Stimulated activated effector memory CD8-positive, alpha-beta T cell treated with anti-CD3 and anti-CD28 coated beads, Interleukin-12 subunit alpha, Interleukin-12 subunit beta, amount 100 ng/mL, for 72 hours (primary cell): ENCODE data around the gene MCM5.
A peak's percentile ranks its signal among the peaks of the same experiment; 100 is the strongest.

Experiments used
- ATAC-seq: fragments of 150-1000 bp; cut with Tn5 transposase; 2 replicates; pipeline ENCODE4 v1.10.0; 2021
- DNase-seq, 2 donors: peaks; one replicate each; pipeline ENCODE4 v3.0.0; 2021 to 2022; ENCODE audit warnings: low spot score in 2 of 2
- H3K27ac Mint-ChIP-seq: one replicate; pipeline ENCODE4 v1.8.0; 2022; ENCODE audit warnings: mild to moderate bottlenecking, mixed read lengths
- H3K36me3 Mint-ChIP-seq: one replicate; pipeline ENCODE4 v1.8.0; 2022; ENCODE audit warnings: mild to moderate bottlenecking, mixed read lengths
- H3K4me1 Mint-ChIP-seq: one replicate; pipeline ENCODE4 v1.8.0; 2022; ENCODE audit warnings: mixed read lengths
- H3K4me3 Mint-ChIP-seq: one replicate; pipeline ENCODE4 v1.8.0; 2022; ENCODE audit warnings: mild to moderate bottlenecking, mixed read lengths
- H3K9me3 Mint-ChIP-seq: one replicate; pipeline ENCODE4 v1.8.0; 2022; ENCODE audit warnings: mixed read lengths

The MCM5 gene

DNA sequence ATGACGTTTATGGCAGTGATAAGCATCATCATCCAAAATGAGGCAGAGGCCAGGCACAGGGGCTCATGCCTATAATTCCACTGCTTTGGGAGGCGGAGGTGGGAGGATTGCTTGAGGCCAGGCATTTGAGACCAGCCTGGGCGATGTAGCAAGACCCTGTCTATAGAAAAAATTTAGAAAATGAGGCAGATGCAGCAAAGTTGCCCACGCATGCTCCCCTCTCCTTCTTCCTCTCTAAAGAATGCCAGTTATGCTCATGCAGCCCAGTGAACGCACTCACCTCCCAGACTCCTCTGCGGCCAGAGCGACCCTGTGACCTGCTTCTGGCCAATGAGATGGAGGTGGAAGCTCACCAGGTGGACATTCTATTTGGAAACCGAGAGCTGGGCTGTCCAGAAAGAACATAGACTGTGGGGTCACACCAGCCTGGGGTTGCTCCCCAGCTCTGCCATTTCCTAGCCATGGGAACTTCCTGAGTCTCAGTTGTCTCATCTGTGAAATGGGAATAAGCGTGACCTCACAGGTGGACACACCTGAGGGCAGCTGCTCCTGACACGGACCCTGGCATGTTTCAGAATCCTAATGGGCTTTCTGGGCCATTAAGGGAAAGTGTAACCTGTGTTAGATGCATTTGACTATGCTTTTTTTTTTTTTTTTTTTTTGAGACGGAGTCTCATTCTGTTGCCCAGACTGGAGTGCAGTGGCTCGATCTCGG is 44.9 kb downstream of the MCM5 start:
- DNase-seq, result no peak
- peak overlapping the region; percentile 23 for H3K27ac Mint-ChIP-seq
- no peaks in the 10 kb centered on the region for H3K9me3 Mint-ChIP-seq
- peaks cover 20% of the 10 kb centered on the region for H3K4me1 Mint-ChIP-seq
- no peak for ATAC-seq
- H3K36me3 Mint-ChIP-seq, result peaks cover 25% of the 10 kb centered on the region
- H3K4me3 Mint-ChIP-seq, result no peak overlapping the region

DNA sequence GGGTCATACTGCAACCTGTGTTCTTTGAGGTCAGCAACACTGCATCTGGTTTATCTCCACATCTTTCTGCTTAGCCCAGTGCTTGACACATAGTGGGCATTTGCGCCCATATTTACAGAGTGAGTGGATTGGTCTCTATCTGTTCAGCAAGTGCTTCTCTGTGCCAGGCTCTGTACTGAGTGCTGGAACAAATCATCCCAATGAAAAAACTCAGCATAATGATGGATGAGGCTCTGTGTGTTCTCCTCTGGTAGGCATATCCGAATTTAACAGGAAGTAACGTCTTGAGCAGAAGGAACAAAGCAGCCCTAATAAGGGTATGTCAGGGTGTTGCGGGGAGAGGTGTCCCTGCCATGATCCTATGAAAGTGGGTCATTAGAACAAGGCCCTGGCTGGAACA is 46.0 kb downstream of the MCM5 start:
- Mint-ChIP-seq H3K4me1 (peaks cover 20% of the 10 kb centered on the region), H3K9me3 (no peaks in the 10 kb centered on the region), H3K27ac (no peak overlapping the region), H3K4me3 (no peak overlapping the region), H3K36me3 (peaks cover 33% of the 10 kb centered on the region)
- ATAC-seq (no peak), DNase-seq (no peak)

DNA sequence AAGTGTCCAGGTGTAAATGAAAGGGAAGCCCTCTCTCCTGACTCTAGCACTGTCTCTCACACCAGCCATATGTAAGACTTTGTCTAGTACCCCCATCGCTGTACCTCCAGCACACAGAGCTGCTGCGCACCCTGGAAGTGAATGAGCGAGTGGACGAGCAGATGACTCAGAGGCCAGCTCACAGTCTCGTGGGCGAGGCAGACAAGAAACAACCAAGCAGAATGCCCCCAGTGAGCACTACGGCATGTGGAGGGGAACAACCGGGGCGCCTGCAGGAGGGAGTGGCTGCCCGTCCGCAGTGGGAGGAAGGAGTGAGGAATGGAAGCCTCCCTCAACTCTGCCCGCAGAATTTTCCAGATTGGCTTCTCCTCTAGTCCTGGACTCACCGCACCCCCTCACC is 46.4 kb downstream of the MCM5 start:
- Mint-ChIP-seq H3K4me1 (peaks cover 20% of the 10 kb centered on the region), H3K4me3 (no peak overlapping the region), H3K36me3 (peaks cover 33% of the 10 kb centered on the region), H3K9me3 (no peaks in the 10 kb centered on the region), H3K27ac (no peak overlapping the region)
- no peak for DNase-seq
- peak; percentile 50 for ATAC-seq

- no peak for DNase-seq
- Mint-ChIP-seq H3K4me3 (no peak overlapping the region), H3K9me3 (no peaks in the 10 kb centered on the region), H3K4me1 (peaks cover 18% of the 10 kb centered on the region), H3K36me3 (peaks cover 33% of the 10 kb centered on the region), H3K27ac (peak overlapping the region; percentile 77)
- no peak for ATAC-seq
Observed at GRCh38 chr22:35448523-35448922, 48.6 kb downstream of the MCM5 start.

DNA sequence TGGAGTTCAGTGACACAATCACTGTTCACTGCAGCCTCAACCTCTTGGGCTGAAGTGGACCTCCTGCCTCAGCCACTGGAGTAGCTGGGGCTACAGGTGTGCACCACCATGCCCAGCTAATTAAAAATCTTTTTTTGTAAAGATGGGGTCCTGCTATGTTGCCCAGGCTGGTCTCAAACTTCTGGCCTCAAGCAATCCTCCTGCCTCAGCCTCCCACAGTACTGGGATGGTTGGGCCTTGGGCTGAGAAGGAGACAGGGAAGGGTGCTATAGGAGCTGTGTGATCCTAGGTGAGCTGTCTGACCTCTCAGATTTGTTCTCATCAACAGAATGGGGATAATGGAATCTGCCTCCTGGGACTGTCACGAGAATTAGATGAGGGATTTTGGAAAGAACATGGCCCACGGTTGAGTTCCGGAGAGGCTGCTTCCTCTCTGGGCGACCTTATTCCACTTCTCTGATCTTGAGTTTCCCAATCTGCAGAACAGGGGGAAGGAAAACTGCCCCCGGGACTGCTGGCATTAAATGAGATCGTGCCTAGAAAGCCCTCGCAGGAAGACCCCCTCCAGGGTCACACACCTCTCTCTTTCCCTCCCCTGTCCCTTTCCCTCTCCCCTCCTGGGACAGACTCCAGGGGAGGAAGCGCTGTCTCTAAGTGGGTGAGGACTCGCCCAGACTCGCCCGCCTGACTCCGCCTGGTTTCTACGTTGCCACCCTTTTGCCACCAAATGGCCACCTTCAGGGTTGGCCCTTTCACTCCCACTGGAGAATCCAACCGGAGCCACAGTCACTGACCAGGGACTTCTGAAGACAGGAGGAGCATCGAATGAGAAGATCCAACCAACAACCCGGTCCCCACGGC is 50.1 kb downstream of the MCM5 start:
- DNase-seq (no peak), ATAC-seq (no peak)
- H3K36me3 Mint-ChIP-seq, result peaks cover 33% of the 10 kb centered on the region
- H3K4me1 Mint-ChIP-seq, result peaks cover 10% of the 10 kb centered on the region
- no peak overlapping the region for H3K4me3 Mint-ChIP-seq
- peak overlapping the region; percentile 55 for H3K27ac Mint-ChIP-seq
- H3K9me3 Mint-ChIP-seq, result no peaks in the 10 kb centered on the region

DNA sequence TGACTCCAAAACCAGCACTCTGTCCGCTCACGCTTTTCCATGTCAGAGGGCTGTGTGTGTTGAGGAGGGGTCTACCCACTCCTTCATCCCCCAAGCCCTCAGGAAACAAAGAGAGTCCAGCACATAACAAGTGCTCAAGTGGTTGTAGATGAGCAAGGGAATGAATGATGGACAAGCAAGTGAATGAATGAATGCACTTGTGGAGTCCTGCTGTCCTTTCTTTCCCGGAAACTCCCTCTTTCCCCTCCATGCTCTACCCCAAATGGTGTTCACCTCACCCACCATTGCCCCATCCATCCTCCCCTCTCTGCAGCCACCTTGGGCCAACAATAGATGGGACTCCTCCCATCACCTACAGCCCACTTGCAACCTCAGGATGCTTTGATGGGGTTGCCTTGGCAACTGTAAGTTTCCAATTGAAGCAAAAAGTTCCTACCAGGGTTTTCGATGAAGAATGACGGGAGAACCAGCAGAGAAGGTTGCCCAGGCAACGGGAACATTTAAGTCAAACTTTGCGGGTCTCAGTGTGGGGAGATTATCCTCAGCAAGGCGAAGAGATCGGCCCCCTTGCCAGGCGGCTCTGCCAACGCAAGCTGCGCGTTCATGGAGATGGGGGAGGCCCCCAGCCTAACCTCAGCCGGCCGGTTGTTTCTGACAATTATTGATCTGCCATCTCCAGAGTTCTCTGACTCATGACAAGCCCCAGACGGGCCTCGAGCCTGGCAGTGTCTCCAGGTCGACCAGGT is 51.1 kb downstream of the MCM5 start:
- Mint-ChIP-seq H3K4me1 (peaks cover 10% of the 10 kb centered on the region), H3K9me3 (no peaks in the 10 kb centered on the region), H3K36me3 (peaks cover 33% of the 10 kb centered on the region), H3K27ac (peak overlapping the region; percentile 55), H3K4me3 (no peak overlapping the region)
- DNase-seq (no peak), ATAC-seq (no peak)

DNA sequence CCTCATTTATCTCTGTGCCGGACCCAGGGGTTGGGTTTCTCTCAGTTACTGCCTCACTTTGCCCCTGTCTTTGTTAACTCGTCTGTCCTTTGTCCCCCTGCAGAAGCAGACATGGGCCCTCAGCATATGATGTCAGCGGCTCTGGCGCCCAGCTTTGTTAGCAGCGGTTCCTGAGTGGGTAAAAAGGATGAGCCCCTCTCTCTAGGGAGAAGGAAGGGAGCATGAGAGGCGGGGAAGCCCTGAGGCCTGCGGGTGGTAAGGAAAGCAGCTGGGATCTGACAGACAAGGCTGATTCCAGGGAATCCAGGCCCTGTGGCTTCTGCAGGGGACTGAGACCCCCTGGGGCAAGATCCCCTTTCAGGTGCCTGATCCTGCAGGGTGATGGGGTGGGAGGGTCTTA is 51.7 kb downstream of the MCM5 start:
- H3K4me1 Mint-ChIP-seq, result peaks cover 10% of the 10 kb centered on the region
- H3K9me3 Mint-ChIP-seq, result no peaks in the 10 kb centered on the region
- no peak overlapping the region for H3K4me3 Mint-ChIP-seq
- H3K36me3 Mint-ChIP-seq, result peaks cover 28% of the 10 kb centered on the region
- peak overlapping the region; percentile 55 for H3K27ac Mint-ChIP-seq
- ATAC-seq (no peak), DNase-seq (no peak)

GRCh38 chr22:35452351-35452781 is 52.4 kb downstream of the MCM5 start:
- ATAC-seq (no peak), DNase-seq (no peak)
- Mint-ChIP-seq H3K4me1 (peaks cover 10% of the 10 kb centered on the region), H3K4me3 (no peak overlapping the region), H3K27ac (no peak overlapping the region), H3K9me3 (no peaks in the 10 kb centered on the region), H3K36me3 (peaks cover 33% of the 10 kb centered on the region)

DNA sequence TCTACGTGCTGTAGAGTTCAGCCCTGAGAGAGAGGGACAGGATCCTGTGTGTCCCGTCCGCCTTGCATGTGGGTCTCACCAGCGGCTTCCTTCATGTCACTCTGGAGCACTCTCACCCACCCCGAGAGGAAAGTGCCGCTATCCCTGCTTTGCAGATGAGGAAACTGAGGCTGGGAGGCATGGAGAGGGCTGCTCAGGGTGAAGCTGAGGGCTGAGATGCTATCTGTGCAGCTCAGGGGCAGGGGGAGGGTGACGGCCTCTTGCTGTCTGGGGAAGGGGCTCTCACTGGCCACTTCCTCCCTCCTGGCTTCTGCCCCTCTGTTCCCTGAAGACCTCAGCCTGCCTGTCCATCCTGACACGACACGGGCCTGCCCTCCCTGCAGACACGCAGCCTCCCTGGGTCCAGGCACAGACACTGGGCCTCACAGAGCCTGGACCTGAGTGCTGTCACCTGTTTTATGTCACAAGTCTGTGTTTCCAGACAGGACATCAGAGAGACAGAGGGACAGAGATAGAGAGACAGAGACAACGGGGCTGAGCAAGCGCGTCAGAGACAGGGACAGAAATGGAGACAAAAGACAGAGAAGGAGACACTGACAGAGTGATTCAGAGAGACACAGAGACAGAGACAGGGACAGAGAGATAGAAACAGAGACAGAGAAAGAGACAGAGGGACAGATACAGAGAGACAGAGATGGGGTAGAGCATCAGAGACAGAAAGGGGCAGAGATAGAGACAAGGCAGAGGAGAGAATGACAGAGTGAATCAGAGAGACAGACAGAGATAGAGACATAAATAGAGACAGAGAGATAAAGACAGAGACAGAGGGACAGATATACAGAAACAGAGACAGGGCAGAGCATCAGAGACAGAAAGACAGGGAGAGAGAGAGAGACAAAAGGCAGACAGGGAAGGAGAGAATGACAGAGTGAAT is 53.1 kb downstream of the MCM5 start:
- H3K27ac Mint-ChIP-seq, result no peak overlapping the region
- H3K9me3 Mint-ChIP-seq, result no peaks in the 10 kb centered on the region
- peaks cover 36% of the 10 kb centered on the region for H3K36me3 Mint-ChIP-seq
- ATAC-seq (no peak), DNase-seq (no peak)
- peaks cover 6% of the 10 kb centered on the region for H3K4me1 Mint-ChIP-seq
- no peak overlapping the region for H3K4me3 Mint-ChIP-seq

DNA sequence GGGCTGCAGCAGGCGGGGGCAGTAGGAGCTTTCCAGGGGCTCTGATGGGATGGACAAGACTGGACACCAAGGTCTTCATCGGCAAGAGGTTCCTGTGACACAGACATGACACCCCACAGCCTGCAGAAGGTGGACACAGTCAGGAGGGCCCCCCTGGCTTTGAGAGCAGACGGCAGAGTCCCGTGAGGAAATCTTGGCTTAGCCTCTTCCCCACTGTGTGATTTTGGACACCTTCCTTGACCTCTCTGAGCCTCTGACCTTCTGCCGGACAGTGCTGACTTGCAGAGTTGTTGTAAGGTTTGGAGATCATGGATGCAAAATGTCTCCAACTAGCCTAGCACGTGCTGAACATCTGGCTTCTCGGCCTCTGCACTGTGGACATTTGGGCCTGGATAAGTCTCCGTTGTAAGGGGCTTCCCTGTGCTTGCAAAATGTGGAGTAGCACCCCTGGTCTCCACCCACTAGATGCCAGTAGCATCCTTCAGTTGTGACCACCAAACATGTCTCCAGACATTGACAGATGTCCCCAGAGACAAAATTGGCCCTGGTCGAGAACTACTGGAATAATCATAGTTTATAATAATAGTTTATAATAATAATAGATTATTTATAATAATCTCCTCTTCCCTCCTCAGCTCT is 54.6 kb downstream of the MCM5 start:
- Mint-ChIP-seq H3K9me3 (no peaks in the 10 kb centered on the region), H3K4me3 (no peak overlapping the region), H3K4me1 (no peaks in the 10 kb centered on the region), H3K36me3 (peaks cover 26% of the 10 kb centered on the region), H3K27ac (no peak overlapping the region)
- DNase-seq (no peak), ATAC-seq (no peak)

GRCh38 chr22:35455529-35455928 is 55.6 kb downstream of the MCM5 start:
- DNase-seq, result no peak
- ATAC-seq, result no peak
- no peaks in the 10 kb centered on the region for H3K4me1 Mint-ChIP-seq
- H3K36me3 Mint-ChIP-seq, result peaks cover 22% of the 10 kb centered on the region
- no peaks in the 10 kb centered on the region for H3K9me3 Mint-ChIP-seq
- no peak overlapping the region for H3K27ac Mint-ChIP-seq
- no peak overlapping the region for H3K4me3 Mint-ChIP-seq

DNA sequence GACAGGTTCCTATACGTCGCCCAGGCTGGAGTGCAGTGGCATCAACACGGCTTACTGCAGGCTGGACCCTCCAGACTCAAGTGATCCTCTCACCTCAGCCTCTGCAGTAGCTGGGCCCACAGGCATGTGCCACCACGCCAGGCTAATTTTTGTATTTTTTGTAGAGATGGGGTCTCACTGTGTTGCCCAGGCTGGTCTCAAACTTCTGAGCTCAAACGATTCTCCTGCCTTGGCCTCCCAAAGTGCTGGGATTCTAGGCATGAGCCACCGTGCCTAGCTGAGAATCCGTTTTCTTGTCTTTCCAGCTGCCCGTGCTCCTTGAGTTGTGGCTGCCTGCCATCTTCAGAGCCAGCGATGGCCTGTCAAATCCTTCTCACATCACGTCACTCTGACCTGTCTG is 56.8 kb downstream of the MCM5 start:
- Mint-ChIP-seq H3K4me3 (no peak overlapping the region), H3K36me3 (peaks cover 18% of the 10 kb centered on the region), H3K9me3 (no peaks in the 10 kb centered on the region), H3K27ac (no peak overlapping the region), H3K4me1 (no peaks in the 10 kb centered on the region)
- no peak for ATAC-seq
- no peak for DNase-seq

DNA sequence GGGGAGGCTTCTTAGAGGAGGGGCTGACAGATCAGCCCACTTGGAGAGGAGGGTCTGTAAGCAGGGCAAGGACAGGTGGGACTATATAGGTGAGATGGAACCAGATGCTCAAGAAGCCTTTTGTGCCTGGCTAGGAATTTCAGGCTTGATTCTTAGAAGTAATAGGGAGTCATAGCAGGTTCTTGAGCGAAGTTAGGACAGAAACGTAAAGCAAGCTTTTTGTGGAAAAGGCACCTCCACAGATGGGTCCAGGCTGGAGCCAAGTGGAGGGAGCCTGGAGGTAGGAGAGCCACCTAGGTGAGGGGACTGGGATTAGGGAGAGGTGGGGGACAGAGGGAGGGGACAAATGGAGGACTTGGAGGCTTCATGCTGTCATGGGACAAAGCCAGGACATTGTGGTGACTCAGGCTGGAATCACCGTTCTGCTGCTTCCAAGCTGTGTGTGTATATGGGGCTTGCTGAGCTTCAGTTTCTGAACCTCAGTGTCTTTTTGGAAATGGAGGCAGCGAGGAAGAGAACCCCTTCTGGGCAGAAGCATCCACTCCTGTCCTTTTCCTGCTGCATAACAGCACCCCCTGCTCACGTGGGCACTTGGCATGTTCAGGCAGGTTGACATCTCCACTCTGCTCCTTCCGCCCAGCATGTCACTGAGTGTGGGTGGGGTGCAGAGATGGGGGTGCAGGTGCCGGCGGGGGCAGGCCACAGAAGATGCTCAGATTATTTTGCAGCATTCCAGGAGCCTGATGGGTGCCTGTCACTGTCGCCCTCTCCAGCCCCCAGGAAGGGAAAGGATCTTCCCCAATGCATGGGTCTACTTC is 58.0 kb downstream of the MCM5 start:
- peak; percentile 21 for ATAC-seq
- Mint-ChIP-seq H3K9me3 (no peaks in the 10 kb centered on the region), H3K4me3 (no peak overlapping the region)

More for the DNA sequence above, 58.0 kb downstream of the MCM5 start:
- Mint-ChIP-seq H3K4me1 (no peaks in the 10 kb centered on the region), H3K36me3 (peaks cover 16% of the 10 kb centered on the region), H3K27ac (peak overlapping the region; percentile 61)
- DNase-seq, result no peak
